ENCODE results near the gene CTRB2.

The CTRB2 gene

GRCh38 chr16:75203667-75204409 is 3.1 kb downstream of the CTRB2 start:
- no peak for DNase-seq

DNA sequence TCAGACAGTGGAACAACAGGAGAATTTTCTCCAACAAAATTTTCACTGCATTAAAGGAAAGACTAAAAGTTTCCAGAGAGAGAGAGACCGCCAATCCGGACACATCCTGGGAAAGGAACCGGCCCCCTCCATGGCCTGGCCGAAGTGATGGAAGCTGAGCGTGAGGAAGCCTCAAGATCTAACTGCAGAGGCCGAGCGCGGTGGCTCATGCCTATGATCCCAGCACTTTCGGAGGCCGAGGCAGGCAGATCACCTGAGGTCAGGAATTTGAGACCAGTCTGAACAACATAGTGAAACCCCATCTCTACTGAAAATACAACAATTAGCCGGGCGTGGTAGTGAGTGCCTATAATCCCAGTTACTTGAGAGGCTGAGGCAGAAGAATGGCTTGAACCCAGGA is 3.9 kb downstream of the CTRB2 start:
- DNase-seq, result no peak

- no peak for DNase-seq
Measured at GRCh38 chr16:75202069-75202590, 4.8 kb downstream of the CTRB2 start.

DNA sequence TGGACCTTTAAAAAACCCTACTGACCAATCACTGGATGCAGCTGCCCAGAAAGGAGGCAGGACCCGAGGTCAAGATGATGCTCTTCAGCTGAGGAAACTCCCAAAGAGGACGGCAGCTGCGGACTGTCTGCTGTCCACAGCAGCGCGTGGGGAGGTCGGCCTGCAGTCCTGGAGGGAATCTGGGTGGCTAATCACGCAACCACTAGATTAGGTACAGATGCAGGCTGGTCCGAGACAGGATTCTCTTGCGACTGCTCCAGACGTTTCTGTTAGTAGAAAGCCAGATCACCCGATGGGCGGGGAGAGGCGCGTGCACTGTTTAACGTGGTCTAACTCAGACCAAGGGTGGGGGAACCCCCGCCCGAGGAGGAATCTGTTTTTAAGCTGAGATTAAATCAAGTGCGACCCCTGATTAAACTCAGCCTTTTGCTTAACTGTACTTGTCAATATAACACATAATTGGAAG is 8.8 kb downstream of the CTRB2 start:
- DNase-seq, result no peak

DNA sequence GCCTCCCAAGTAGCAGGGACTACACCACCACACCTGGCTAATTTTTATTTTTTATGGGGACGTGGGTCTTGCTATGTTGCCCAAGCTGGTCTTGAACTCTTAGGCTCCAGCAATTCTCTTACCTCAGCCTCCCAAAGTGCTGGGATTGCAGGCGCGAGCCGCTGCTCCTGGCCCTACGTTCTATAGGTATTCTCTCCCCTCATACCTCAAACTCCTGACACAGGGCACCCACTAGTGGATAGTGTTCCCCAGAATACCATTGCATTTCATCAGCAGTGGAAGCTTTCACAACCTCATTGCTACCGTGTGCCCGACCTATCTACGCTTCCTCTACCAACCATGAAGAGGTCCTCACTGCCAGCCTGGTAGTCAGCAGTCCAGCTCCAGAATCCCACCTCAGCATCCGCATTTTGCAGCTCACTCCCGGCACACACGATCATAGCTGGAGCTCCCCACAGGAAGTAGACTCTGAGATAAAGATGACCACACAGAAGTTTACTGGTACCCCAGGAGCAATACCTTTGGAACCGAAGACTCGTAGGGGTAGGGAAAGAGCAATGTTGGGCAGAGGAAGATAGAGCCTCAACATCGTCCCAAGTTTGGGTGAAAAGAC is 9.3 kb downstream of the CTRB2 start:
- no peak for DNase-seq

- no peak for DNase-seq
Measured at GRCh38 chr16:75196836-75197235, 10.1 kb downstream of the CTRB2 start.

GRCh38 chr16:75195811-75196790 is 10.9 kb downstream of the CTRB2 start:
- DNase-seq, result no peak

- DNase-seq, result no peak
Measured at GRCh38 chr16:75193730-75194444, 13.1 kb downstream of the CTRB2 start.

- DNase-seq, result no peak
Measured at GRCh38 chr16:75193265-75193650, 13.7 kb downstream of the CTRB2 start.

DNA sequence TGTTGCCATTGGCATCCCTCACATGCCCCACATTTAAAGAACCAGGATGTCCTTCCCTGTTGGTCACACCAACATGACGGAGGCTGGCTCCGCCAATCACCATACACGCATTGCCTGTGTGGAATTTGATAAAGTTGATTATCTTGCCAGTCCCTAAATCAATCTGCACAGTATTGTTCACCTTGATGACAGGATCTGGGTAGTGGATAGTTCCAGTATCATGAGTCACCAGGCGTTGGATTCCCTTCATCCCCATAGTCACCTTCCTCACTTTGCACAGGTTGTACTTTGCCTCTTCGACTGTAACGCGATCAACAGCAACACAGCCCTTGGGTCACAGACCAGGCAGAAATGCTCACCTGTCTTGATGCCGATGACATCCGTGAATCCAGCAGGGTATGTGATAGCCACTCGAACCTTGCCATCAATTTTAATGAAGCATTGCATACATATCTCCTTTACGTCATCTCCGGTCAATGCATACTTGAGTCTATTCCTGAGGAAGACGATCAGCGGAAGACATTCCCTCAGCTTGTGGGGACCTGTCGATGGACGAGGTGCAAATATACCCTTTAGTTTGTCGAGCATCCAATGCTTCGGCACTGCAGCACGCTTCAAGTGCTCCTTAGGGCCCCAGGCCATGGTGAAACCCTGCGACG is 14.2 kb downstream of the CTRB2 start:
- no peak for DNase-seq

- DNase-seq, result no peak
Measured at GRCh38 chr16:75189638-75190245, 17.2 kb downstream of the CTRB2 start.

DNA sequence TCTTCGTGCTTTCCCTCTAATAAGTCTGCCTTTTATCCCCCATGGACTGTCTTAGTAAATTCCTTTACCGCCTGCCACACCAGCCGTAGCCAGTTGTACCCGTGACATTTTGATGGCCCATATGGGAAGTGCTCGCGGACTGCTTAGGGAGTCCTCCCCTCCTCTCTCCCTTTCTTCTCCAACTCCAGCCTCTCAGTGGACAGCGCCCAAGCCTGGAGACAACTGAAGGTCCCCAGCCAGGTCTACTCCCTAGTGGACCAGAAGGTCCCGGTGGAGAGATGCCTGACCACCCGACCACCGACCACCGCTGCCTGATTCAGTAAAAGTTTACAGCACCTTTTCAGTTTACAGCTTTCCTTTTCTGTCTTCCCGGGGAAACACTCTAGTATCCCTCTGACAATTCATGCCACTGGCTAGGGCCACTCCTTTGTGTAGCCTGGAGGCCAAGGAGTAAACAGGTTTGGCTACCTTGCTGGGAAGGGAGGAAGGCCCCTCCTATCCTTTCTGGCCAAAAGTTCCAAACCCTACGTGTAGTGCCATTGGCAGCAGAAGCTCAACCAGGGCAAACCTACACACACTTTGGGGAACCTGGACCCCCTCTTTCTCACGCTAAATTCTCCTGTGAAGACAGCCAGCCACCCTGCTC is 18.0 kb downstream of the CTRB2 start:
- DNase-seq, result no peak

GRCh38 chr16:75181630-75182029 is 25.3 kb downstream of the CTRB2 start:
- DNase-seq, result no peak

- no peak for DNase-seq
Measured at GRCh38 chr16:75179208-75179607, 27.8 kb downstream of the CTRB2 start.

- DNase-seq, result no peak
Measured at GRCh38 chr16:75176926-75177325, 30.0 kb downstream of the CTRB2 start.

- DNase-seq, result no peak
Measured at GRCh38 chr16:75175074-75175473, 31.9 kb downstream of the CTRB2 start.

- DNase-seq, result no peak
Measured at GRCh38 chr16:75172578-75172977, 34.4 kb downstream of the CTRB2 start.

DNA sequence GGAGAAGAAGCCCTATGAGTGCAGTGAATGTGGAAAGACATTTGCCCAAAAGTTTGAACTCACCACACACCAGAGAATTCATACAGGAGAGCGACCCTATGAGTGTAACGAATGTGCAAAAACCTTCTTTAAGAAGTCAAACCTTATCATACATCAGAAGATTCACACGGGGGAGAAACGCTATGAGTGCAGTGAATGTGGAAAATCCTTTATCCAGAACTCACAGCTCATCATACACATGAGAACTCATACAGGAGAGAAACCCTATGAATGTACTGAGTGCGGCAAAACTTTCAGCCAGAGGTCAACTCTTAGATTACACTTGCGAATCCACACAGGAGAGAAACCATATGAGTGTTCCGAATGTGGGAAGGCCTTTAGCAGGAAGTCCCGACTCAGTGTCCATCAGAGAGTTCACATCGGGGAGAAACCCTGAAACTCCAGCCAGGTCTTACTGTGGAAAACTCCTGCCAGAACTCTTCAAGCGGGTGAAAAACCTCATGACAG is 37.0 kb downstream of the CTRB2 start:
- DNase-seq, result no peak

DNA sequence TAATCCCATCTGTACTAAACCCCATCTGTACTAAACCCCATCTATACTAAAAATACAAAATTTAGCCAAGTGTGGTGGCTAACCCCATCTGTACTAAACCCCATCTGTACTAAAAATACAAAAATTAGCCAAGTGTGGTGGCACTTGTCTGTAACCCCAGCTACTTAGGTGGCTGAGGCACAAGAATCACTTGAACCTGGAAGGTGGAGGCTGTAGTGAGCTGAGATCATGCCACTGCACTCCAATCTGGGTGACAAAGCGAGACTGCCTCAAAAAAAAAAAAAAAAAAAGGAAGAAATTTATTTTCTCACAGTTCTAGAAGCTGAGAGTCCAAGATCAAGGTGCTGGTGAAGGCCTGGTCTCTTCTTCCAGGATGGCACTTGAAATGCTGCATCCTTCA is 46.6 kb downstream of the CTRB2 start:
- DNase-seq, result no peak
